Posterior cingulate gyrus (tissue), 11 donors: Measurements from ENCODE around the gene SFI1.
A peak's percentile ranks its signal among the peaks of the same experiment; 100 is the strongest.
"Not testable (repeated sequence)": the region's sequence is repeated elsewhere in the genome, so short reads cannot be mapped to it uniquely, and the experiment has no call there.

Experiments used
- DNase-seq, 10 donors: peaks; one replicate each; pipeline versions ENCODE4 v3.0.0 to v3.0.0-alpha.2; 2020 to 2021; ENCODE audit warnings: mixed read lengths in 3 of 10
- intact Hi-C: fragments of 100-400 bp; cut with DNase I; formaldehyde crosslinking; loops from one replicate; pipeline ENCODE4 v1.15.1; 2023

The SFI1 gene, protein sequence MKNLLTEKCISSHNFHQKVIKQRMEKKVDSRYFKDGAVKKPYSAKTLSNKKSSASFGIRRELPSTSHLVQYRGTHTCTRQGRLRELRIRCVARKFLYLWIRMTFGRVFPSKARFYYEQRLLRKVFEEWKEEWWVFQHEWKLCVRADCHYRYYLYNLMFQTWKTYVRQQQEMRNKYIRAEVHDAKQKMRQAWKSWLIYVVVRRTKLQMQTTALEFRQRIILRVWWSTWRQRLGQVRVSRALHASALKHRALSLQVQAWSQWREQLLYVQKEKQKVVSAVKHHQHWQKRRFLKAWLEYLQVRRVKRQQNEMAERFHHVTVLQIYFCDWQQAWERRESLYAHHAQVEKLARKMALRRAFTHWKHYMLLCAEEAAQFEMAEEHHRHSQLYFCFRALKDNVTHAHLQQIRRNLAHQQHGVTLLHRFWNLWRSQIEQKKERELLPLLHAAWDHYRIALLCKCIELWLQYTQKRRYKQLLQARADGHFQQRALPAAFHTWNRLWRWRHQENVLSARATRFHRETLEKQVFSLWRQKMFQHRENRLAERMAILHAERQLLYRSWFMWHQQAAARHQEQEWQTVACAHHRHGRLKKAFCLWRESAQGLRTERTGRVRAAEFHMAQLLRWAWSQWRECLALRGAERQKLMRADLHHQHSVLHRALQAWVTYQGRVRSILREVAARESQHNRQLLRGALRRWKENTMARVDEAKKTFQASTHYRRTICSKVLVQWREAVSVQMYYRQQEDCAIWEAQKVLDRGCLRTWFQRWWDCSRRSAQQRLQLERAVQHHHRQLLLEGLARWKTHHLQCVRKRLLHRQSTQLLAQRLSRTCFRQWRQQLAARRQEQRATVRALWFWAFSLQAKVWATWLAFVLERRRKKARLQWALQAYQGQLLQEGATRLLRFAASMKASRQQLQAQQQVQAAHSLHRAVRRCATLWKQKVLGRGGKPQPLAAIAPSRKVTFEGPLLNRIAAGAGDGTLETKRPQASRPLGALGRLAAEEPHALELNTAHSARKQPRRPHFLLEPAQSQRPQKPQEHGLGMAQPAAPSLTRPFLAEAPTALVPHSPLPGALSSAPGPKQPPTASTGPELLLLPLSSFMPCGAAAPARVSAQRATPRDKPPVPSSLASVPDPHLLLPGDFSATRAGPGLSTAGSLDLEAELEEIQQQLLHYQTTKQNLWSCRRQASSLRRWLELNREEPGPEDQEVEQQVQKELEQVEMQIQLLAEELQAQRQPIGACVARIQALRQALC

DNA sequence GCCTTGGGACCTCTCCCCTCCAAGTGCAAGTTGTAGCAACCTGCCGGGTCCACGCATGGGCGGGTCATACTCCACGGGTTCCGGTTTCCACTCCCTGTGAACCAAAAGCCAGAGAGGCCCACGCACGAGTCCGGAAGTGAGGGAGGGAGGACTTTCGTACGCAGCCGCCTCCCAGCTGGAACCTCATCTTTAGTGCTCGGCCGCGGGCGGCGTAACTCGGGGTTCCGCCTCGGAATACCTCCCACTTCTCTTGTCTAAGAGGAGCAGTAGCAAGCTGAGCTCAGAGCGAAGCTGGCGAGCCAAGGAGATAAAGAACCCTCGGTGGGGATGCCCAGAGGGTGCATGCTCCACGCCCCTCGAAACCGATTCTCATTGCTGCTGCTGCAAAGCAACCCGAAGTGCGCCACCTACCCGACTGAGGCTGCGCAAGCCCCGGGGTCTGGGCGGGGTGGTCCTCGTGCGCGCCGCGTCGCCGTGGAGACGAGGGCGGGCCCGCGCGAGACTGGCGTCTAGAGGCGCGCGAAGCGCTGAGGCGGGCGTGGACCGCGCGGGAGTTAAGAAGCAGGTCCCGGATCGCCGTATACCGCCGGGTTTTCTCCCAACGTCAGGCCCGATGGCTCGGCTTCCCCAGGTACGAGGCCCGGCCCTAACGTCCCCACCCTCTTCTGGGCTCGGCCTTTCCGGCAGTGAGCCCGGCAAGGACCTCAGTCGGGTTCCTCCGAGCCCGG is at the start of gene SFI1:
SFI1 (plus strand) TSS at position 530 of the 728 bp plus-strand sequence. CDS start 11,749 bp downstream, outside the sequence.
- intact Hi-C loops = loop anchor here (10.0 kb wide), 2 partner anchors 139 to 151 kb away; partner anchors contain the start of gene PATZ1
- peak; percentile 91 to 99 (median 94) for DNase-seq

DNA sequence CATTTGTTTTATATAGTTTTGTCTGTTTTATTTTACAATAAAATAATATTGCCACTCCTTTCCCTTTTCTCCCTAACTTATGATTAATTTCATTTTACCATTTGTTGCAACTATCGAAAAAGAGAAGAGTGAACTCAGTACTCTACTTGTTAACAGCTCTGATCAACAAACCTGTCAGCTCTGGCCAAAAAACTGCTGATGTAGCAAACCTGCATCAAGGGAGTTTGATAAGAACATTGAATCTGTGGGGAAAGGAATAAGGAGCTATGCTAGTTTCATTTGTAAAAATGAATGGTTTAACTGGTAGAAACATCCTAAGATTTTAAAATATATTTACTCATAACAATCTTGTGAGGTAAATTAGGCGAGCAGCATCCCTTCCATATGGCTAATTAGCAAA is 49.6 kb upstream of the SFI1 start:
- intact Hi-C loops = no loop called here
- DNase-seq = no peak

GRCh38 chr22:31447337-31447736 is 49.0 kb upstream of the SFI1 start:
- no peak for DNase-seq
- intact Hi-C loops = no loop called here

- intact Hi-C loops = no loop called here
- DNase-seq = no peak
Observed at GRCh38 chr22:31448382-31448781, 48.0 kb upstream of the SFI1 start.

DNA sequence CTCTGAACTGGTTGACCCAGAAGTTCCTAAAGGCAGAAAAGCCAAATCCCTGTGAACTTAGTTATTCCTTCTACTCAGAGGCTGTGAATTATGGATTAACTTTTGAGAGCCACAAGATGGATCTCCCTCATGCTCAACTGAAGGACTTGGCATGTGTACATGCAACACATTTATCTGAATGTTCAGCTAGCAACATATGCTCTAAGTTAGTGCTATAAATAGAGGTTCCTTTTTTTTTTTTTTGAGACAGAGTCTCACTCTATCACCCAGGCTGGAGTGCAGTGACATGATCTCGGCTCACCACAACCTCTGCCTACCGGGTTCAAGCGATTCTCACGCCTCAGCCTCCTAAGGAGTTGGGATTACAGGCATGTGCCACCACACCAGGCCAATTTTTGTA is 46.8 kb upstream of the SFI1 start:
- no peak for DNase-seq
- intact Hi-C loops = no loop called here

GRCh38 chr22:31451709-31452571 is 44.4 kb upstream of the SFI1 start:
- intact Hi-C loops = no loop called here
- no peak for DNase-seq

- DNase-seq = no peak
- intact Hi-C loops = no loop called here
Observed at GRCh38 chr22:31461699-31462098, 34.6 kb upstream of the SFI1 start.

- intact Hi-C loops = no loop called here
- DNase-seq = no peak
Observed at GRCh38 chr22:31465307-31465706, 31.0 kb upstream of the SFI1 start.

- no peak for DNase-seq
- intact Hi-C loops = no loop called here
Observed at GRCh38 chr22:31474743-31475142, 21.6 kb upstream of the SFI1 start.

DNA sequence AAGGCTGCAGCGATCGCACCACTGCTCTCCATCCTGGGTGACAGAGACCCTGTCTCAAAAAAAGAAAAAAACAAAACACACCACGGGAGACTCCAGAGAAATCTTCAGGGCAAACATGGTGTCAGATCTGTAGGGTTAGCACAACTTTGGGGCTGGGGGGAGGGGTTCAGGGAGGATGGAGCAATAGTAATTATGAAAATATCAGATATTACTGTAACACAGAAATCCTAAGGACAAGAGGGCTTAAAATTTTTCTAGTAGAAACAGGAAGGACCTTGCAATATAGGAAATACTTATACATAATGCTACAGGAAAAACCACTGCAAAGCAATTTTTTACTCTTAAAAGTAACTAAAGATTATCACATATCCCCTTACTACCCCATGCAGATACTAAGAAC is 20.5 kb upstream of the SFI1 start:
- intact Hi-C loops = no loop called here
- no peak for DNase-seq

DNA sequence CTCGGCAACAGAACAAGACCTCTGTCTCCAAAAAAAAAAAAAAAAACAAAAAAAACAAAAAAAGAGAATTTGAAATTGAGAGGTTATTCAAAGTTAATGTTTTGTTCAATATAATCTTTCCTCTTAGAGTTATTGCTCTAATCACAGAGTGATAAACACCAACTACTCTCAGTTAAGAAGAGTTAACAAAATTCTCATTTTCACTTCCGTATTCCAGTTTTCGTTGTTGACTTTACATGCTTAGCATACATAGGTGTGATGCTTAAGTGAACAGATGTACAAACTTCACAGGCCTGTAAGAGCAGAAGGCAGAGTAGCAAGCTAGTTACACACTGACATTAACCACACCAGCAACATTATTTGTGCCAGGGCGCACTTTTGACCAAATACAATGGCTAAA is 19.0 kb upstream of the SFI1 start:
- intact Hi-C loops = no loop called here
- DNase-seq = no peak

DNA sequence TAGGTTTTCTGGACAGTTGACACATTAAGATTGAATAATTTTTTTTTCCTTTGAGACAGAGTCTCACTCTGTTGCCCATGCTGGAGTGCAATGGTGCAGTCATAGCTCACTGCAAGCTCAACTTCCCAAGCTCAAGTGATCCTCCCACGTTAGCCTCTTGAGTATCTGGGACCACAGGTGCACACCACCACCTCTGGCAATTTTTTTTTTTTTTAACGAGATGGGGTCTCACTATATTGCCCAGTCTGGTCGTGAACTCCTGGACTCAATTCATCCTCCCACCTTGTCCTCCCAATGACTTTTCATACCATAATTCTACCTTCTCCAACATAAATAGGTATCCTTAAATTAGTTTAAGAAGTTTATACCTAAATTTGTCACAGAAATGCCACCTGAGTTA is 15.2 kb upstream of the SFI1 start:
- DNase-seq = no peak
- intact Hi-C loops = loop anchor here (10.0 kb wide), 1 partner anchor 76 kb away; no protein-coding TSS in a partner anchor

DNA sequence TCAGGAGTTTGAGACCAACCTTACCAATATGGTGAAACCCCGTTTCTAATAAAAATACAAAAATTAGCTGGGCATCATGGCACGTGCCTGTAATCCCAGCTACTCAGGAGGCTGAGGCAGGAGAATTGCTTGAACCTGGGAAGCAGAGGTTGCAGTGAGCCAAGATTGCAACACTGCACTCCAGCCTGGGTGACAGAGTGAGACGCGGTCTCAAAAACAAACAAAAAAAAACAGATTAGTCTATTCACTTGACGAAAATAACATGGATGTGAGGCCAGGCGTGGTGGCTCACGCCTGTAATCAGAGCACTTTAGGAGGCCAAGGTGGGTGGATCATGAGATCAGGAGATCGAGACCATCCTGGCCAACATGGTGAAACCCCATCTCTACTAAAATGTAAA is 13.9 kb upstream of the SFI1 start:
- intact Hi-C loops = loop anchor here (10.0 kb wide), 1 partner anchor 78 kb away; no protein-coding TSS in a partner anchor
- not testable (repeated sequence) for DNase-seq

GRCh38 chr22:31486369-31486768 is 10.0 kb upstream of the SFI1 start:
- DNase-seq = not testable (repeated sequence)
- intact Hi-C loops = loop anchor here (10.0 kb wide), 1 partner anchor 82 kb away; no protein-coding TSS in a partner anchor

DNA sequence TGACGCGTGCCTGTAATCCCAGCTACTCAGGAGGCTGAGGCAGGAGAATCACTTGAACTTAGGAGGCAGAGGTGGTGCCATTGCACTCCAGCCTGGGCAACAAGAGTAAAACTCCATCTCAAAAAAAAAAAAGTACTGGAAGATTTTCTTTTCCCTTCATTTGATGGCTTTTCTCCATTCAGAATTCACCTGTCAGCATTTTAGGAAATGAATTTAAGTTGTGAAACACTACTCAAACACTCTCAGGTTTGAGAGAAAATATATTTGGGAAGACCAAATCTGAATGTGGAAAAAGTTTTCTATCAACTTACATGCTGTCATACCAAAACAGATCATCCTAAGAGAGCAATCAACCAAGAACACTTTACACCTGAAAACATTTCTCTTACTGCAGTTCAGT is 9.4 kb upstream of the SFI1 start:
- intact Hi-C loops = loop anchor here (10.0 kb wide), 1 partner anchor 82 kb away; no protein-coding TSS in a partner anchor
- no peak for DNase-seq

DNA sequence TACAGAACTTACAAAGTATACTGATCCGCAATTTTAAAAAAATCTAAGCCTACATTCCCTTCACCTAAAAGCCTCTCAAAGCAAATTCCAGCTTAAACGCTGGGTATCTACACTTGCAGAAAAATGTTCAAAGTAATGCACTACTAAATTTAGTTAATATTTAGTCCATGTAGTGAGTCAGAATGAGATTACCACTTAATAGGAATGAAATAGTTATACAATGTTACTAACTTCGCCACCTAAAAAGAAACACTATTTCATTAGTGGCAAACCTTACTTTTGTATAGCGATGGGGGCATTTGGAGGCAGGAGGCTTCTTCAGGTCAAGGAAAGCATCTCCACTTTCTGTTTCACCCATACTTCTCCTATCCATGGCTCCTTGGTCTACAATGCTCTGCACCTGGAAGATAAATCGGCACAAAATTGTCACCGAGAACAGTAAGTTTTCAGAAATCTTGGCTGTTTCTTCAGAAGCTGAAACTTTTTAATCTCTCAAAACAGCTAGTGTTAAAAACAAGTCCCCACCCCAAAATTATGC is 7.9 kb upstream of the SFI1 start:
- intact Hi-C loops = loop anchor here (10.0 kb wide), 1 partner anchor 84 kb away; no protein-coding TSS in a partner anchor
- DNase-seq = no peak

DNA sequence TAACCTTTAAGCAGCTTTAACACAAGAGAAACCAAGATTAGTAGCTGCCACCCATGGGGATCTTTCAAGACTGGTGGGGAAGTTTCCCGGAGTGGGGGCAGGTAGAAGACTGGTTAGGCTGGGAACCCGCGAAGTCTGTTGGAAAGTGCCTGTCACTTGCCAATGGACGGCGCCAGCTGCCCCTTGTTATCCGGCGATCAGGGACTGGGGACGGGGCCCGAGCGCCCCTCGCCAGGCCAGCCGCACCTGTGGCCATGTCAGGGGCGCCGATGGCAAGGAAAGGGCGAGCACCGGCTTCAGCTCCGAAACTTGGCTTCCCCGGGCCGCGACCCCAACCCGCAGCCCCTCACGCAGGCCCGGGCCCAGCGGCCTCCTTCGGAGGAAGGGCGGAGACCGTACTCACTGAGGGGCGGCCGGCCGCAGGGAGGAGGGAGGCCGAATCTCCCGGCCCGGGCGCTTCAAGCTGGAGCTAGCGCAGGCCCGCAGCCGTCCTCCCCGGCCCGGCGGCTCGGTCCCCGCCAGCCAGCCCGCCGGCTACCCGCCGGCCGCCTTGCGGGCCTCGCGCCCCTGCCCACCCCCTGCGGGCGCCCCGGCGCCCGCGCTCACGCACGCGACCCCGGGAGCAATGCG is 7.2 kb upstream of the SFI1 start:
- intact Hi-C loops = loop anchor here (10.0 kb wide), 1 partner anchor 84 kb away; no protein-coding TSS in a partner anchor
- DNase-seq = peak in 7 of 10 donors; percentile 6 to 86 (median 21)
